NOMO-1 (cell line): ENCODE measurements around the gene RETREG3.
"Not testable (repeated sequence)": the region's sequence is repeated elsewhere in the genome, so short reads cannot be mapped to it uniquely, and the experiment has no call there.

Experiments
- DNase-seq, 2 experiments: peaks; one replicate each; lab custom pipeline; 2025; ENCODE audit not compliant: unreplicated experiment in 2 of 2; lab: John Stamatoyannopoulos, UW

Gene RETREG3

GRCh38 chr17:42554250-42555121, 54.7 kb downstream of the RETREG3 start:
- DNase-seq = peak; percentile 73 to 94

- DNase-seq = no peak
Measured at GRCh38 chr17:42553866-42554249, 55.3 kb downstream of the RETREG3 start.

GRCh38 chr17:42553161-42553818, 55.9 kb downstream of the RETREG3 start:
- DNase-seq = no peak

- DNase-seq = not testable (repeated sequence)
Measured at GRCh38 chr17:42552736-42553135, 56.4 kb downstream of the RETREG3 start, which contains the start of gene HSD17B1. Gene HSD17B1, plus strand, starts transcription at chr17:42552923. Its CDS starts 11 bp downstream, at chr17:42552934.

GRCh38 chr17:42548993-42549755, 60.0 kb downstream of the RETREG3 start:
- DNase-seq = no peak

- no peak for DNase-seq
Measured at GRCh38 chr17:42548070-42548837, 60.9 kb downstream of the RETREG3 start.

GRCh38 chr17:42547698-42548069, 61.5 kb downstream of the RETREG3 start:
- no peak for DNase-seq

GRCh38 chr17:42547001-42547461, 62.1 kb downstream of the RETREG3 start:
- DNase-seq = no peak

- DNase-seq = not testable (repeated sequence)
Measured at GRCh38 chr17:42545755-42546505, 63.2 kb downstream of the RETREG3 start.

- DNase-seq = no peak
Measured at GRCh38 chr17:42544874-42545283, 64.3 kb downstream of the RETREG3 start.

- DNase-seq = no peak
Measured at GRCh38 chr17:42543190-42544079, 65.7 kb downstream of the RETREG3 start.

- no peak for DNase-seq
Measured at GRCh38 chr17:42541041-42541833, 67.9 kb downstream of the RETREG3 start.

GRCh38 chr17:42540558-42540957, 68.6 kb downstream of the RETREG3 start:
- not testable (repeated sequence) for DNase-seq

GRCh38 chr17:42538482-42538881, 70.7 kb downstream of the RETREG3 start:
- DNase-seq = no peak

GRCh38 chr17:42537826-42538451, 71.2 kb downstream of the RETREG3 start:
- no peak for DNase-seq

- DNase-seq = no peak
Measured at GRCh38 chr17:42537156-42537805, 71.9 kb downstream of the RETREG3 start.
